NT2/D1 (cell line): ENCODE results near the gene SLC25A13.

Experiments used
- SUZ12 ChIP-seq: IDR thresholded peaks from 2 replicates; pipeline ENCODE4 v1.6.1; 2011; ENCODE audit not compliant: insufficient read length, insufficient read depth; ENCODE audit errors: extremely low read depth
- YY1 ChIP-seq: IDR thresholded peaks from 2 replicates; pipeline ENCODE4 v1.6.1; 2011; ENCODE audit not compliant: insufficient read length, insufficient read depth
- ZNF274 ChIP-seq: IDR thresholded peaks from 2 replicates; pipeline ENCODE4 v1.6.1; 2011; ENCODE audit warnings: mild to moderate bottlenecking, low read depth, low read length

DNA sequence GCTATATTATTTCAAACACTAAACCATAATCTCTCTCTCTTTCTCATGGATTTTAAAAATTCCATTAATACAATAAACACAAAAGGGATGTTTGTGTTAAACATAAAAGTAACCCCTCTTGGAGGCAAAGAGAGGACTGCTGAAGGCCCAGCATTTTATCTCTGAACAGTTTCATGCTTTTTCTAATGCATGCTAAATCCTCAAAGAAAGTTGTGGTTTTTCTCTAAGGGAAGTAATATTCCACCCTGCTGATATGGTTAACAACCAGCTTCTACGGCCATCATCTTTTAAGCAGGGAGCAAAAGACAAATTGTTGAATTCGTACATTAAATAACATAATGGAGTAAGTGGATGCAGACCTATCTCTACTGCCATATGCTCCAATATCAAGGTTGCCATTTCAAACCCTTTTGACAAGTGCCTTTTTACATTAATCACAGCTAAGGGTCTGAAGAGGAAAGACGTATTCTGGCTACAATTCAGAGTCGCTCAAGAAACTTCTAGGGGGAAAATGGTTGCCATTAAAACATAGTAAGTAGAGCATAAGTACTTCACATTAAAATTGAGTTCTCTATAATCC is 103.1 kb downstream of the SLC25A13 start:
- TF ChIP-seq ZNF274 (no peak), SUZ12 (no peak), YY1 (no peak)
